ENCODE measurements around the gene CPNE5.

CPNE5 gene

DNA sequence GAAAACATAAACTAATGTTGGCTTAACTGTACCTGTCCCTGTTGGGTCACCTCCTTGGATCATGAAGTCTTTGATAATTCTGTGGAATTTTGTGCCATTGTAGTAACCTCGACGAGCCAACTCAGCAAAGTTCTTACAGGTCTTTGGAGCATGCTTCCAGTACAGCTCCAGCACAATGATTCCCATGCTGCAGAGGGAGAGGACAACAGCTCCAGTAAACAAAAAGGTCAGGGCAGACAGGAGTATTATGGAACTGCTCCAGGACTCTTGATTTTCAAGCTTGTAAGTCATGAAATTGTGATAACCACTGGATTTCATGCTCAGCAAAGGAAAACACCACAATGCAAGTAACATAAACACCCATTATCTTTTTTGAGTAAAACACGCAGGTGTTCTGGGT is 32.4 kb upstream of the CPNE5 start:
- H2AFZ ChIP-seq (ENCODE audit: low read length, unreplicated experiment) = no peak overlapping the region
- H3K4me3 ChIP-seq (ENCODE audit: low read depth, low read length) = no peak overlapping the region
- H3K4me1 ChIP-seq (ENCODE audit: control insufficient read depth, insufficient read depth, low read length, unreplicated experiment) = peaks cover 16% of the 10 kb centered on the region
- H3K36me3 ChIP-seq (ENCODE audit: insufficient read depth, low read length) = peaks cover 6% of the 10 kb centered on the region; the same call in 1 of the 2 replicates
- no peak overlapping the region for H3K27ac ChIP-seq (ENCODE audit: low read depth, low read length)
- H3K27me3 ChIP-seq (ENCODE audit: insufficient read depth, low read length) = no peaks in the 10 kb centered on the region
- peaks cover 35% of the 10 kb centered on the region for H3K79me2 ChIP-seq (ENCODE audit: control insufficient read depth, insufficient read depth, low read length, unreplicated experiment)

DNA sequence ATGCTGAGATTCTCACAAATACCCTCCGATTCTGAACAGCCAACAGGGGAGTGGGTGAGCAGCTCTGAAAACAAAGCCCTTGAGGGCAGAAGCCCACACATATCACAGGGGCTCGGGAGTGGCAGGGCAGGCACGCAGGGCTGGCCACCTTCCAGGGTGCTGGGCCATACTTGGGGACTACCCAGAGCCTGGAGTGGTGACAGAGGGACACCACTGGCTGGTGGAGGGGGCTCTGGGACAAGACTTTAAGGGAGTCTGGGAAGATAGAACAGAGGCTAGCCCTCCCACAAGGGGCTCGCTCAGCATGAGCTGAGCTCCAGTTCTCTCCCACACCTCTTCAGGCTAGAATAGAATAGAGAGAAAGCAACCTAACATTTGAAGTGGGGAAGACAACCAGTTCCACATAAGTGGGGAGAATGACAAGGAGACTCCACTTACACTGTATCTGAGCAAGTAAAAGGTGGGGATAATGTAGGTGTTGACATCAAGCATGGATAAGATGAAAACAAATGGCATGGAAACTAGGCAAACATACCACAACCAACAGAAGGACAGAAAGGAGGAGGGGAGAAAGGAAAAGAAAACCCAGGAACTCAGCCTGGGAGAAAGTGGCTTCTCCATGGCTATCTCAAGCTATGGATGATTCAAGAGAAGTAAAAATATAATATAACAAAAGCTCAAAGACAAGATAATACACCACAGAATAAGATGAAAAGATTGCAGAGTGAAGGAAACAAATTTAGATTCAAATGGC is 28.4 kb upstream of the CPNE5 start:
- Histone ChIP-seq H3K36me3 (ENCODE audit: insufficient read depth, low read length) (peaks cover 11% of the 10 kb centered on the region; the same call in 1 of the 2 replicates), H3K79me2 (ENCODE audit: control insufficient read depth, insufficient read depth, low read length, unreplicated experiment) (peaks cover 30% of the 10 kb centered on the region), H3K4me3 (ENCODE audit: low read depth, low read length) (no peak overlapping the region), H3K27me3 (ENCODE audit: insufficient read depth, low read length) (no peaks in the 10 kb centered on the region), H3K4me1 (ENCODE audit: control insufficient read depth, insufficient read depth, low read length, unreplicated experiment) (no peaks in the 10 kb centered on the region), H2AFZ (ENCODE audit: low read length, unreplicated experiment) (no peak overlapping the region), H3K27ac (ENCODE audit: low read depth, low read length) (no peak overlapping the region)

DNA sequence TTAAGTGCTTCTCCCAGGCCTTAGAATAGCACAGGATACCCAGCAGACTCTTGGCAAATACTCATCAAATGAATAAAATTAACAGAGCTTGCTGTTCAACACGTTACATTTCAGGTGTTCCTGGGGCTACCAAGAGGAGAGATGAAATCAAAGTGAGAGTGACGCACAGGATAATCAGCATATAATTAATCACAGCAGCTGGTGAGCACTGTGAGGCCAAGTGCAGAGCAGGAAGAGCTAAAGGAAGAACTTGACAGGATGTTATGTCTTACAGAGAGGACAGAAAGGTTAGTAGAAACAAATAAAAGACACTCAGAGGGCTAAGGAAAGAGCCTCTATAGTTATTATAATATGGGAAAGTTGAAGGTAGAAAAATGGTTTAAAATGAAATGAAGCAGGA is 26.6 kb upstream of the CPNE5 start:
- Histone ChIP-seq H3K4me3 (ENCODE audit: low read depth, low read length) (no peak overlapping the region), H3K79me2 (ENCODE audit: control insufficient read depth, insufficient read depth, low read length, unreplicated experiment) (peaks cover 25% of the 10 kb centered on the region), H3K36me3 (ENCODE audit: insufficient read depth, low read length) (peaks cover 11% of the 10 kb centered on the region; the same call in 1 of the 2 replicates), H2AFZ (ENCODE audit: low read length, unreplicated experiment) (no peak overlapping the region), H3K4me1 (ENCODE audit: control insufficient read depth, insufficient read depth, low read length, unreplicated experiment) (no peaks in the 10 kb centered on the region), H3K27ac (ENCODE audit: low read depth, low read length) (no peak overlapping the region), H3K27me3 (ENCODE audit: insufficient read depth, low read length) (no peaks in the 10 kb centered on the region)

DNA sequence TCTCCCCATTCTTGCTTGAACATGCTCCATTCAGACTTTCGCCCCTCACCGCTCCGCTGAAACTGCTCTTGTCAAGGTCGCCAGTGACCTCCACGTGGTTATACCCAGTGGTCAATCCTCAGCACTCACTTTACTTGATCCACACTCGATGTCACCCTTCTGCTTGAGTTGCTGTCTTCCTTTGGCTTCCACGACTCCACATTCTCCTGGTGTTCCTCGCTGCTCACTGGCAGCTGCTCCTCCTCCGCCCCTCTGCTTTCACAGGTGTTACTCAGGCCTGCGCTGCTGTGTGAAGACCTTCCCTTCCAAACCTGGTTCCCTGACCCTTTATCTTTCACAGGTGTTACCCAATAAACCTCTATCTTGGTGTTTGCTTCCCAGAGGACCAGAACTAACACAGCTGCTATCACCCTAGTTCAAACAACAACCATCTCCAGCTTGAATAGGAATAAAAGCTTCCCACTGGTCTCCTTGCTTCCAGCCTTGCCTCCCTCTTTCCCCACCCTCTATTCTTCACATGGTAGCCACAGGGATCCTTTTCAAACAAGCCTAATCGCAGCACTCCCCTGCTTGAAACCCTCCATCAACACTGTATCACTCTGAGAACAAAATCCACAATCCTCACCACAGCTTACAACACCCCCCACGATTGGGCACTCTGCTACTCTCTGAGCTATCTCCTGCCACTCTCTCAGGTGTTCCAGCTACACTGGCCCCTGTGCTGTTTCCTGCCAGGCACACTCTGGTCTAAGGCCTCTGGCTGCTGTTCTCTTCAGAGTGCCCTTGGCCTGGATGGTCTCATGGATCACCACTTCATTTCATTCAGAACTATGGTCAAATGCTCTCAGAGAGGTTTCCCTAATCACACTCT is 24.7 kb upstream of the CPNE5 start:
- no peak overlapping the region for H2AFZ ChIP-seq (ENCODE audit: low read length, unreplicated experiment)
- H3K27me3 ChIP-seq (ENCODE audit: insufficient read depth, low read length) = no peaks in the 10 kb centered on the region
- peaks cover 21% of the 10 kb centered on the region for H3K79me2 ChIP-seq (ENCODE audit: control insufficient read depth, insufficient read depth, low read length, unreplicated experiment)
- peaks cover 11% of the 10 kb centered on the region; the same call in 1 of the 2 replicates for H3K36me3 ChIP-seq (ENCODE audit: insufficient read depth, low read length)
- H3K4me3 ChIP-seq (ENCODE audit: low read depth, low read length) = no peak overlapping the region
- no peak overlapping the region for H3K27ac ChIP-seq (ENCODE audit: low read depth, low read length)
- H3K4me1 ChIP-seq (ENCODE audit: control insufficient read depth, insufficient read depth, low read length, unreplicated experiment) = no peaks in the 10 kb centered on the region

DNA sequence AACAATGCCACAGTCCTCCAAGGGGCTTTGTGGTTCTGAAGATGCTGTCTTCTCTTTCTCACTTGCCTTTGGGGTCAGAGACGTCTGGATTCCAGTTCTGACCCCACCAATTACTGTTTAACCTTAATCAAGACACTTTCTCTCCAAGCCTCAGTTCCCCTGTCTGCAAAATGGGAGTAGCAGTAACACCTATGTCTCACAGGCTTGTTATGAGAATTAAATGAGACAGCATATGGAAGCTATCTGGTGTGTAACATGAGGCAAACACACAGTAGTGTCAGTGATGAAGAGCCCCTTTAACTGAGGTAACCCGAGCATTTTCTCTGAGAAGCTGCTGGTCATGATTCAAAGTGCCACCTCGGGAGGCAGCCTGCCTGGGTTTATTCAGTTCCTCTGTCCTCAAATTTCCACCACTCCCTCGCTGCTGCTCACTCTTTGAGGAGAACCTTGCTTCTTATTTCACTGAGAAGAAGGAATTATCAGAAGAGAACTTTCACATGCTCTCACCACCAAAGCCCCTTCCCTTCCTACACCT is 23.7 kb upstream of the CPNE5 start:
- Histone ChIP-seq H3K4me1 (ENCODE audit: control insufficient read depth, insufficient read depth, low read length, unreplicated experiment) (no peaks in the 10 kb centered on the region), H3K4me3 (ENCODE audit: low read depth, low read length) (no peak overlapping the region), H3K79me2 (ENCODE audit: control insufficient read depth, insufficient read depth, low read length, unreplicated experiment) (peaks cover 17% of the 10 kb centered on the region), H3K36me3 (ENCODE audit: insufficient read depth, low read length) (peaks cover 11% of the 10 kb centered on the region; the same call in 1 of the 2 replicates), H3K27me3 (ENCODE audit: insufficient read depth, low read length) (no peaks in the 10 kb centered on the region), H3K27ac (ENCODE audit: low read depth, low read length) (no peak overlapping the region), H2AFZ (ENCODE audit: low read length, unreplicated experiment) (no peak overlapping the region)

DNA sequence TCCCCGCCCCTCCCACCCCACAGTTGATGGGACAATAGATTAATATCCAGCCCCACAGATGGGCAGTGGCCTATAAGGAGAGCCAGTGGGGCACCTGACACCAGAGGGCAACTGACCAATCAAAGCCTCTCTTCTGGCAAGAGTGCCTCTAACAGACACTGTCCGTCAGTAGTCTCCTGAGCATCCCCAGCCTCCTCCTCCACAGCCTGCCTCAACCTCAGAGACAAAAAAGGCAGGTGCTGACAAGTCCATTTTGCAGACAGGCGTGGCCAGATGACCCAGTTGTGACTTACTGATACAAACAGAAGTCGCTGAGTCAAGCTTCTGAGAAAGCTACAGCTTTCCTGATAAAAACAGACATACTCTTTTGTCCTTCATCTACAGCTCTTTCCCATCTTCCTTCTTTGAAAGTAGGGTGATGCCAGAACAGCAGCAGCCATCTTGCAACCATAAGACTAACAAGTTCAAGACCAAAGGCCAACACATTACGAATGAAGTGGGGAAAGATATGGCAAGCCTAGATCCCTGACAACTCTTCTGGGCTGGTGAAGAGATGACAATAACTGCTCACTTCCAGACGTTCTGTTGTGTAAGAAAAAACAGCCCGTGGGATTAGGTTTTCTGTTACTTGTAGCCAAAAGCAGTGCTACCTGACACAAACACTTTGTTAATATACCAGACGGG is 23.1 kb upstream of the CPNE5 start:
- Histone ChIP-seq H3K36me3 (ENCODE audit: insufficient read depth, low read length) (0 out of 2 replicates have a peak, but pooled peaks cover 8% of the 10 kb centered on the region), H3K79me2 (ENCODE audit: control insufficient read depth, insufficient read depth, low read length, unreplicated experiment) (peaks cover 11% of the 10 kb centered on the region), H3K4me3 (ENCODE audit: low read depth, low read length) (no peak overlapping the region), H3K27ac (ENCODE audit: low read depth, low read length) (no peak overlapping the region), H3K27me3 (ENCODE audit: insufficient read depth, low read length) (no peaks in the 10 kb centered on the region), H3K4me1 (ENCODE audit: control insufficient read depth, insufficient read depth, low read length, unreplicated experiment) (no peaks in the 10 kb centered on the region), H2AFZ (ENCODE audit: low read length, unreplicated experiment) (no peak overlapping the region)

DNA sequence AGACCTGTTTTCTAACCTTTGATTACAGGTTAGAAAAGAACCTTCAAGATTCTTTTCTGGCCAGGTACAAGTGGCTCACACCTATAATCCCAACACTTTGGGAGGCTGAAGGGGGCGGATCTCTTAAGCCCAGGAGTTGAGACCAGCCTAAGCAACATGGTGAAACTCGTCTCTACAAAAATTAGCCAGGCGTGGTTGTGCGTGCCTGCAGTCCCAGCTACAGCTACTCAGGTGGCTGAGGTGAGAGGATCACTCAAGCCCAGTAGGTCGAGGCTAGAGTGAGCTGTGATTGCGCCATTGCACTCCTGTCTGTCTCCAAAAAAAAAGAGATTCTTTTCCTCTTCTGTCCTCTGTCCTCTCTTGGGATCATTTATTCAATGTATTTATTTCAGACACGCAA is 20.9 kb upstream of the CPNE5 start:
- H3K79me2 ChIP-seq (ENCODE audit: control insufficient read depth, insufficient read depth, low read length, unreplicated experiment) = peaks cover 9% of the 10 kb centered on the region

DNA sequence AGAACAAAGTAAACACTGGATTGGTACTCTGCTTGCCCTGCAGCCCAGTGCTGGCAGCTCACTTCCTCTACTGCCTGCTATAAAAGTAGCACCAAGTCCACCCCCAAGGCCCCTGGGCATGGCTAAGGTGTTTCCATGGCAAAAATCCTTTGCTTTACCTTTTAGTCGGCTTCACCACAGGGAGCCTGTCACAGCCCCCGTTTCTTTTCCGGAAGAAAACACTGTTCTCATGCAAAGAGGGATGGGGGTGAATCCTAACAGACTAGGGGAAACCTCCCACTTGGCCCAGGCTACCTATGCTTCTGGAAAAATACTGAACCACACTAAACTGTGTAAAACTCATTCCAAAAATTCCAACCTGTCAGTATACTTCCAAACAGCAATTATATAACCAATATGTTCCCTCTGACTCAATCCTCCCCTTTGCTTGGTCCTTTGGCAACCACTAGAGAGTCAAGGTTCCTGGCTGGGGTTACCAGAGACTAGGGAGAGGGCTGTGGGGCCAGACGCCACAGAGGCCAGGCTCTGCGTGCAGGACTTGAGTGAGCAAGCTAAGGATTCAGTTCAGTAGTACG is 19.2 kb upstream of the CPNE5 start:
- Histone ChIP-seq H3K27me3 (ENCODE audit: insufficient read depth, low read length) (no peaks in the 10 kb centered on the region), H2AFZ (ENCODE audit: low read length, unreplicated experiment) (no peak overlapping the region), H3K4me3 (ENCODE audit: low read depth, low read length) (no peak overlapping the region), H3K4me1 (ENCODE audit: control insufficient read depth, insufficient read depth, low read length, unreplicated experiment) (peaks cover 4% of the 10 kb centered on the region), H3K79me2 (ENCODE audit: control insufficient read depth, insufficient read depth, low read length, unreplicated experiment) (peaks cover 4% of the 10 kb centered on the region), H3K27ac (ENCODE audit: low read depth, low read length) (no peak overlapping the region), H3K36me3 (ENCODE audit: insufficient read depth, low read length) (peaks cover 13% of the 10 kb centered on the region; the same call in 1 of the 2 replicates)

More for the DNA sequence above, 20.9 kb upstream of the CPNE5 start:
- Histone ChIP-seq H3K4me1 (ENCODE audit: control insufficient read depth, insufficient read depth, low read length, unreplicated experiment) (no peaks in the 10 kb centered on the region), H3K27ac (ENCODE audit: low read depth, low read length) (no peak overlapping the region), H3K4me3 (ENCODE audit: low read depth, low read length) (no peak overlapping the region), H3K27me3 (ENCODE audit: insufficient read depth, low read length) (no peaks in the 10 kb centered on the region), H3K36me3 (ENCODE audit: insufficient read depth, low read length) (peaks cover 13% of the 10 kb centered on the region; the same call in 1 of the 2 replicates), H2AFZ (ENCODE audit: low read length, unreplicated experiment) (no peak overlapping the region)

DNA sequence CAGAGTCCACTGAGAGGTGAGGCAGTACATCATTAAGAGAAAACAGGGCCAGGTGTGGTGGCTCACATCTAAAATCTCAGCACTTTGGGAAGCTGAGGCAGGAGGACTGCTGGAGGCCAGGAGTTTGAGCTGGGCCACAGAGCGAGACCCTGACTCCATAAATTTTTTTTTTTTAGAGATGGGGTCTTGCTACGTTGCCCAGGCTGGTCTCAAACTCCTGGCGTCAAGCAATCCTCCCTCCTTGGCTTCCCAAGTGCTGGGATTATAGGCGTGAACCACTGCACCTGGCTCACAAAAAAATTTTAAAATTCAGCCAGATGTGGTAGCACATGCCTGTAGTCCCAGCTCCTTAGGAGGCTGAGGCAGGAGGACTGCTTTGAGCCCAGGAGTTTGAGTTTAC is 18.1 kb upstream of the CPNE5 start:
- Histone ChIP-seq H3K36me3 (ENCODE audit: insufficient read depth, low read length) (peaks cover 13% of the 10 kb centered on the region; the same call in 1 of the 2 replicates), H3K79me2 (ENCODE audit: control insufficient read depth, insufficient read depth, low read length, unreplicated experiment) (peaks cover 3% of the 10 kb centered on the region)

DNA sequence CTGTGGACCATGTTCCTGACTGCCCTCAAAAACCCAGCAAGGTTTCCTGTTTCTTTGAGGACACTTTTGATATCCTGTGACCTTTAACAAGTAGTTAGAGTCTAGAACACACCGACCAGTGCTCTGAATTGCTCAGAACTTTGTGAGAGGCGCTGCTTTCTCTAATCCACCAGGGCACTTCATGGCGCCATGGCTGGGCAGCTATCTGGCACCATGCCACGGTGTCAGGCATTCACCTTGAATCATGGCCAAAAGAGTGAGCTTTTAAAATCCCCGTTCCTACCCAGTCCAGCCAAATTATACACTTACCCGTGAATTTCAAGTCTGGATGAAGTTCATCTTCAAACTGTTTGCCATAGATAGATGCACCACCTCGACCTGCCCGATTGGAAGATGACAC is 17.0 kb upstream of the CPNE5 start:
- Histone ChIP-seq H3K27me3 (ENCODE audit: insufficient read depth, low read length) (no peaks in the 10 kb centered on the region), H3K27ac (ENCODE audit: low read depth, low read length) (no peak overlapping the region), H3K4me1 (ENCODE audit: control insufficient read depth, insufficient read depth, low read length, unreplicated experiment) (peaks cover 26% of the 10 kb centered on the region), H3K36me3 (ENCODE audit: insufficient read depth, low read length) (peaks cover 13% of the 10 kb centered on the region; the same call in 1 of the 2 replicates), H3K4me3 (ENCODE audit: low read depth, low read length) (no peak overlapping the region), H2AFZ (ENCODE audit: low read length, unreplicated experiment) (no peak overlapping the region), H3K79me2 (ENCODE audit: control insufficient read depth, insufficient read depth, low read length, unreplicated experiment) (peaks cover 3% of the 10 kb centered on the region)

More for the DNA sequence above, 18.1 kb upstream of the CPNE5 start:
- Histone ChIP-seq H2AFZ (ENCODE audit: low read length, unreplicated experiment) (no peak overlapping the region), H3K4me1 (ENCODE audit: control insufficient read depth, insufficient read depth, low read length, unreplicated experiment) (peaks cover 16% of the 10 kb centered on the region), H3K27me3 (ENCODE audit: insufficient read depth, low read length) (no peaks in the 10 kb centered on the region), H3K27ac (ENCODE audit: low read depth, low read length) (no peak overlapping the region), H3K4me3 (ENCODE audit: low read depth, low read length) (no peak overlapping the region)

Measured in ACC112 (cell line).